Amniotic epithelial cell (primary cell): Measurements from ENCODE around the gene RADIL.

Experiments
- DNase-seq: peaks from one replicate; pipeline ENCODE4 v3.0.0-alpha.2; 2010; ENCODE audit warnings: low read depth

The RADIL gene

DNA sequence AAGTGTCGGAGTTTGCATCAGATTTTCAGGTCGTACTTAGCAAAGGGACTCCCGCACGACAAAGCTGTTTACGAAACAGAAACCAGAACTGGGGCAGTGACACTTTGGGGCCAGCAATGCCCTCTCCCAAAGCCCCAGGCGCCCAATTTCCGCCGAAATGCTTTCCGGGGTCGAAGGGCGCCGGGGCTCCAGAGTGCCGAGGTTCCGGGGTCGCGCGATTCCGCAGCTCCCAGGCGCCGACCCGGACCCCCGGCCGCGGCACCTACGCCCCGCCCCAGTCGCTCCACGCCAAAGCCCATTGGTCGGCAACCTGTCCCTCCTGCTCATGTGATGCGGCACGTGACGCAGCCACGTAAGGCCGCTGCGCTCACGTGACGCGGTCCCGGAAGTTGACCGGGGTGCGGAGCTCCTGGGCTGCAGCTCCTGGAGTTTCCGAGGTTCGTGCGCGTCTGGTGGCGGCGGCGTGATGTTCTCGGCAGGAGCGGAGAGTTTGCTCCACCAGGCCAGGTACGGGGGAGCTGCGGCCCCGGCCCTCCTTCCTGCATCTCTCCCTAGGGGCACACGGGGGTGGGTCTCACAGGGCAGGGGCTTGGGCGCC, 108.2 kb downstream of the RADIL start, which contains the start of gene AP5Z1:
Gene AP5Z1 (plus strand): TSS at position 374 of the 598 bp plus-strand sequence. CDS start 93 bp downstream, at position 467.
- DNase-seq = peak; percentile 94

DNA sequence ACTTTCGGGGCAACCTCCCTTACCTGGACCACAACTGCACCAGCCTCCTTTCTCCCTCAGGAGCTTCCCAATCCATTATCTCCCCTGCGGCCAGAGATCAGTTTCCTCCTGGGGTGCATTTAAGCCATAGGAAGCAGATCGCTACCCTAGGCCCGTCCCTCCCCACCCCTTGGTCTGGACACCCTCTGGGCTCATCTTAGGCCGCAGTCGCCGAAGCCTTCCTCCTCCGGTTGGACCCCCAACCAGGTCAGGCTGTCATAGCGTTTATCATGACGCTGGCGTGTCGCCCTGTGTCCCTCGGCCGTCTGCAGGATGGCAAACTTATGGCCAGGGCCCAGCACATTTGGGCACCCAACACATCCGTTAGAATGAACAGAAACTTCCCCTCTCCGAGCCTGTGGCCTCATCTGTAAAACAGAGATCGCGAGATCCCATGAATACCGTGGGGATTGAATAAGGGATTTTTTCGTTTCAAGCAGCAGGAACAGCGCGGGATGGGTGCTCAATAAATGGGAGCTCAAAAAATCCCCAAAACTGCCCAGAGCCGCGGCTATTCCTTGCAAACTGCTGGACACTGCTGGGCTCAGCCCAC, 108.8 kb downstream of the RADIL start:
- DNase-seq = peak; percentile 68

DNA sequence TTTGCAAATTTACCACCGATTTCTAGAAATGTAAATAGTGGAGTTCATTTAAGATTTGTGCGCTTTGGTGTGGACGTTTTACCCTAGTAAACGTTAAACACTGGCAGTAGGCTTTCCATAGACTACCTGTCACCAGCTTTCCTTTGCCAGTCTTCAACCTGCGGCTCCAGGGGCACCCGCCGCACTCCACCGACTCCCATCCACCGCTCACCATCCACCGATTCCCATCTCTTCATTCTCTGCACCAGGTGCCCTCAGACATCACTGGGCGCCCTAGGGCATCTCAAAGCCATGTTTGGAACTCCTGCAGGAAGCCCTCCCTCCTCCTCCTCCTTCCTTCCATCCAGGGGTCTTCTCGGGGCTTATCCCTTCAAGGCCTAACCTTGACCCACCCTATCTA, 109.5 kb downstream of the RADIL start:
- DNase-seq = no peak

DNA sequence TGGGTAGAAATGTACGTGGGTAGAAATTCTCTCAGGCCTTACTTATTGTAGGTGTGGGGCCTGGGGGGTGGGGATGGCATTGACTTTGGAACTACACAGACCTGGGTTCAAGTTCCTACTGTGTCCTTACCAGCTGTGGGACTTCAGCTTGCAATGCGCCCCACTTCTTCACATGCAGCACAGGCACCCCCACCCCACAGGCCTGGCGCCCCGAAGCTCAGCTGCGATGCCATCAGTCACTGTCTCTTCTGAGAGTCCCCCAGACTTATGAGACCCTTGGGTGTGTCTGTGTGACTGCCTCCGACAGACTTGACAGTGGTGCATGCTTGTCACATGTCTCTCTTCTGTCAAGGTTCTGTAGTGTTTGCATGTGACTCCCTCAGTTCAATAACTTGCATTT, 111.2 kb downstream of the RADIL start:
- DNase-seq = no peak

DNA sequence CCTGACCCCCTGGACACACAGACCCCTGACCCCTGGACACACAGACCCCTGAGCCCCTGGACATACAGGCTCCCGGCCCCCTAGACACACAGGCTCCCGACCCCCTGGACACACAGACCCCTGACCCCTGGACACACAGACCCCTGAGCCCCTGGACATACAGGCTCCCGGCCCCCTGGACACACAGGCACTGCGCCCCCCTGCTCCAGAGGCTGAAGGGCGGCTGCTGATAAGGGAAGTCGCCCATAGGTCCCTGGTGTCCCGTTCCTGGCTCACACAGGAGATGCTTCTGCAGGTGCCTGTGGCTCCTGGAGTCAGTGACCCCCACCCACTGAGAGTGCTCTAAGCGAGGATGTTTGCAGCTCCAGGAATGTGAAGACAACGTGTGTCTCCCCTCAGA, 111.8 kb downstream of the RADIL start:
- no peak for DNase-seq

DNA sequence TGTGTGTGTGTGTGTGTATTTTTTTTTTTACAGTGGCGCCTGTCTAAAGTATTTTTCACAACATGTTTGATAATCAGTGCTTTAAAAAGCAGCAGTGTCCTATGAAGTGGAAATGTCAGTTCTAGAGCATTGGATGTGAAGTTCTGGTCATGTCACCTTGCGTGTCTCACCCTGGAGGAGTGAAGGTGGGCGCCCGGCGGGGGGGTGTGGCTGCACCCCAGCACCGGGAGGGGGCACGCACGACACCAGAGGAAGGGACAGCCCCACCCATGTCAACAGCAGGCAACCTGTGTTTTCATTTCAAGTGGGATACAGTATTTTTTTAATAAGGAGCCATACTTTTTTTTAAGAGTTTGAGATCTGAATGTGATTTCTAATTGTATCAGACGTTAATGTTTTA, 112.6 kb downstream of the RADIL start:
- DNase-seq = no peak

DNA sequence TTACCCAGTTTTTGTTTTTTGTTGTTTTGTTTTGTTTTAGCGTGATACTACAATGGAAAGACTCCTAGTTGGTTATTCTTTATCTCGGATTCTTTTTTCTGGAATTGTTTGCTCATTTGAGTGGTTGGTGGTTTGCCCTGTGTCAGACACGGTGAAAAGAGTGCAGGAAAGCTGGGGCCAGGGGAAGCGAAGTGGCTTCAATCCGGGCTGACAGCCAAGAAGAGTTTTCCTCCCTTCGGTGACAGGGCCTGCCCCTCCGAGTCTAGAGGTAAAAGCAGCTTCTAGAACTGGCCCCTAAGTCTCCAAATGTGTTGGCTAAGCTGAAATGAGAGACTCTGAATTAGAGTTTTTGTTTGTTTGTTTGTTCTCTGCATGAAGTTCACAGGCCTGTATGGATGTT, 113.8 kb downstream of the RADIL start:
- peak; percentile 16 for DNase-seq

DNA sequence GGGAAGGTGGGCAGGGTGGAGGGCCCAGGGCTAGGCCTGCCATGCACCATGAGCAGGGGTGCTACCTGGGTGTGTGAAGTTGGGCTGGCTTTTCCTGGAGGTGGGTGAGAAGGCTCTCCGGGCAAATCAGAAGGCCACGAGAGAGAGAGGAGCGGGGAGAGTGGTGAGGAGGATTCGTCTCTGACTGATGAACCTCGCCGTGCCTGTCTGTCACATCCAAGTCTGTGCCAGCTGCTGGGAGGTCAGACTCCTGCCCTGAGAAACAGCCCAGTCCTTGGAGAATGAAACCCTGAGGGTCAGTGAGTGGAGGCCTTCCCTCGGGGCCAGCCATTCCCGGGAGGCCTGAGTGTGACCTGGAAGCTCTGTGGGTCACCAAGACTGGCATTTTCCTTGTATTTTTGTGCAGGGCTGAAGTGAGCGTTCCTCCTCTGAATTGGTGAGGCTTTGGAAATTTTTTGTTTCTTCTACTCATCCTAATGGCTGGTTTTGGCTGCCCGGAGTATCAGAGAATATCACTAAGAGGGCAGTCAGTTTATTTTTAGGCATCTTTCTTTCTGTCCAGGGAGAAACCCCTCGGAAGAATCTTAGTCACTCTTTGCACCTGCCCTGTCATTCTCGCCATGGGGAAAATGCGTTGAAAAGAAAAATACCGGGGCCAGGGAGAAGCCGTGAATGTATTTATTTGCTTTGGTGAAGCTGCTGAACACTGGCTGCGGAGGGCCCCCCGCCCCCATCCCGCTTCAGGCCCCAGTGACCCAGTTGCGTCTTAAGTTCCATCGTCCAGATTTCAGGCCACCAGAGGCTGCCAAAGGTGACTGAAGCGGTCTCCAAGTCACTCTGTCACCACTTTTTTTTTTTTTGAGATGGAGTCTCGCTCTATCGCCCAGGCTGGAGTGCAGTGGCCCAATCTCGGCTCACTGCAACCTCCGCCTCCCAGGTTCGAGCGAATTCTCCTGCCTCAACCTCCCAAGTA, 114.6 kb downstream of the RADIL start:
- no peak for DNase-seq

DNA sequence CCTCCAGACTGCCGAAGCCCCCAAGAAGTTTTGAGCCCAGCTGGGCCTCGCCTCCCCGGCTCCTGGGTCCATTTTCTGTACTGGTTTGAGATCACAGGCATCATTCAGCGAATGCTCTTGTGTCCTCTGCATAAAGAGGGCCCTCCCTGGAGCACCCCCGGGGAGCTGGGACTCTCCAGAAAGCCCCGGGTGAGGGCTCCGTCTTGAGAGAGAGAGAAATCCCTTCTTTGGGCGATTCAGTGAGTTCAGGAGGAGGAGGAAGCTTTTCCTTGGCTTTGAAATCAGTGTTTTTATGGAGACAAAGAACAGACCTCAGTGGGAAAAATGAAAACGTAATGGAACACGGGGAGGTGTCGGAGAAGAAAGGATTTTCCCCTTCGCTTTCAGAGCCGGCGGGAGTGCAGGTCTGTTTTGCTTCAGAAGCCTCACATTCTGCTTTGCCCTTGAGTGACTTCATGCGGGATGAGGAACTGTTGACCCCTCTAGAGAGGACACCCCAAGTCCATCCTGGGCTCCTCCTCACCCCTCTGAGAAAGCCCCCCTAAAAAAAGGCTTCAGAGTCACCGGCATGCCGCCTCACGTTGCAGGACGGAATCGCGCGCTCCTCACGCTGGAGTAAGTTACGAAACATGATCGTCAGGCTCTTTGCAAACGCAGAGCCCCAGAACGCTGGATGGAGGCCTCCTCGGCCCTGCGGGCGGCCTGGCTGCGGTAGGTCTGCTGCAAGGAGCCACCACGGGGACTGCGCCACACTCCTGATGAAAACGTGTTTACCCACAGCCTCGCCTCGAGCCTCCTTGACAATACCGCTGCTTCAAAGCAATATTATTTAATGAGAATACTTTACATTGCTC, 116.6 kb downstream of the RADIL start:
- peak; percentile 65 for DNase-seq

DNA sequence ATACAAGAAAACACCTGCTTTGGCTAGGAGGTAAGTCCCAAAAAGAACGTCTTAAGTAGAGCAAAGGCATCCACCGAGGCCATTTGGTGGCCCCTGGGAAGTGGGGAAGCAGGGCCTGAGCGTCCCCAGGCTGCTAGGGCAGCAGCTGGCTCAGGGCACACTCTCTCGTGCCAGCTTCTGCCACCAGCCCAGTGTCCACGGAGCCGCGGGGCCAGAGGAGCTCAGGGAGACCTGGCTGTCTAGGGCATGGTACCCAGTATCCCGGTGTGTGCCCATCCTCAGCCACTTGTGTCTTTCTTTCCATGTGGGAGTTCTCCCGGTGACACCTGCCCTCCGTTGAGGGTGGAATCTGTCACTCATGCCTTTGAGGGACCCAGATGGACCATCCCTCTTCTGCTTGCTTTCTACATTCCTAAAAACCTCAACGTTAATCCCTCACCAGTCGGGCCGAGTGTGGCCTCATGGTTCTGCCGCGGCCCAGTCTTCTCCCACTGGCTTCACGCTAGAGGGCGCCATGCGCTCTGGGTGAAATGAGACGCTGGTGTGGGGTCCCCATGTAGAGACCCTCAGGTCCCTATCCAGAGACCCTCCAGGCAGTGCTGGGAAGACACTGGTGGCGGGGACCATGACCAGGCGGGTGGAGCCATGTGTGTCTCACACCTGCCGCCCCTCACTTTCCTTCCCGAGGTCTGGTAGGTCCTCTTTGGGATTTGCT, 117.6 kb downstream of the RADIL start:
- DNase-seq = peak; percentile 27

DNA sequence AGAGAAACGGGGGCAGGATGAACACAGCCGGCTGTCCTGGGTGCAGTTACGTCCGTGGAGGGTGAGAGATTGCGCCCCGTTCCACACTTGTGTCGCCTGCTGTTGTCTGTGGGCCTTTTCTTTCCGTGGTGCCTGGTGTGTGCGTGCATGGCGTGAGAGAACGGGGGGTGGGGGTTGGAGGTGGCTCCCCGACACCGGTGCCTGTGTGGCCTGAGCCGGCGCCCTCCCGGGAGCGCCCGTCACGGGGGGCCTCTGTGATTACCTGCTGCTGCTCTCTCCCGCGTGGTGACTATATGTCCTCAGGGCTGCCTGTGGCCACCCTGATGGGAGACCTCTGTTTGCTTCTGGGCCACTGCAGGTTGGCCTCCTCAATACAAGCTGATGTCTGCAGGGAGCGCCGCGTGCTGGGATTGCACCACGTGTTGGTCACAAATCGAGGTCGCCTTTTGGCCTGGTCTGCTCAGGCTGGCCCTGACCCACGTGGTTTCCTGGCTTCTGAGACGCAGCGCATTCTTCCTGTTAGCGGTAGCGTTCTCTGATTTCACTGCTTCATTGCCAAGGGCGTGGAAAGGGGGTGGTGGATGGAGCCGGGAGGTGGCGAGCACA, 119.0 kb downstream of the RADIL start:
- no peak for DNase-seq

DNA sequence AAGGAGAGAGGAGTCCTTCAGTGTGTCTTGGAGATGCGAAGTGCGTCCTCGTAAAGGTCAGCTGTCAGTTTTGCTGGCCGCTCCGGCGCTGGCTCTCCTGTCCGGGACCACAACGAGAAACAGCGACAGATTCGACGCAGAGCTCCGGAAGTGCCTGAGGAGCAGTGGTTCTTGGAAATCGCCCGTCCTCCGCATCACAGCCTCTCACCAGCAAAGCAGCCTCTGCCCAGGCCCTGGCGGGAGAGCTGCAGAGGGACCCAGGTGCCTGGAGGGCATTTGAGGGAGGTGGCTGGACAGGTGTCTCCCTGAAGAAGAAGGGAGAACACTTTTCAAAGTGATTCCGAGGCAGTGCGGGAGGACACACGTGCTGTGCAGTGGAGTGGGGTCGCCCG, 119.7 kb downstream of the RADIL start:
- no peak for DNase-seq

DNA sequence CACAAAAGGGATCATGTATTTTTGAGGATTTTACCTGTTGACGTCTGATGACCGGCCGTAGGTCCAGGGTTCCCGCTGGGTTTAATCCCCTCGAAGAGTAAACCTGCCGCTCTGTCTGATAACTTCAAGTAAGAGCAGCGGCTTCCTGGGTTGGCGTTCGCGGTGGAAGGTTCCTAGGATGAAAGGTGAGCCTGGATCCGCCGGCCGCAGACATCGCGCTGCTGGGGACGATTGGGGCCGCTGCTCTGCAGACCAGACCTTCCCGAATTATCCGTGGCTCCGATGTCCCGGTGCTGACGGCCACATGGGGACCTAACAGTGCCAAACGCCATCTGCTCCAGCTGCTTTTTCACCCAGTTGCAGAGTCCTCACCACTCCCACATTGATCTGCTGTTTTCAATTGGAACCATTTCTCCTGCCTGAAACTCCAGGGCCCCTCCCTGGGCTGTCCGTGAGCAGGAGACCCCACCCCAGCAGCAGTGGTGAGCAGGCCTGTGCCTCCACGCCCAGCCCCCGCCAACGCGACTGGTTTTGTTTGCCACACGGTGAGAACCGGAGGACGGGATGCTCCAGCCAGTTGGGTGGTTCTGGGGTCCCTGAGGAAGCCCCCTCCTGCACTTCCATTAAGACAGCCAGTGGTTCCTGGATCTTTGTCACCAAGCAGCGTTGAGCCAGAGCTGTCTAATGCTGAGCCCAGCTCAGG, 120.3 kb downstream of the RADIL start:
- DNase-seq = no peak

DNA sequence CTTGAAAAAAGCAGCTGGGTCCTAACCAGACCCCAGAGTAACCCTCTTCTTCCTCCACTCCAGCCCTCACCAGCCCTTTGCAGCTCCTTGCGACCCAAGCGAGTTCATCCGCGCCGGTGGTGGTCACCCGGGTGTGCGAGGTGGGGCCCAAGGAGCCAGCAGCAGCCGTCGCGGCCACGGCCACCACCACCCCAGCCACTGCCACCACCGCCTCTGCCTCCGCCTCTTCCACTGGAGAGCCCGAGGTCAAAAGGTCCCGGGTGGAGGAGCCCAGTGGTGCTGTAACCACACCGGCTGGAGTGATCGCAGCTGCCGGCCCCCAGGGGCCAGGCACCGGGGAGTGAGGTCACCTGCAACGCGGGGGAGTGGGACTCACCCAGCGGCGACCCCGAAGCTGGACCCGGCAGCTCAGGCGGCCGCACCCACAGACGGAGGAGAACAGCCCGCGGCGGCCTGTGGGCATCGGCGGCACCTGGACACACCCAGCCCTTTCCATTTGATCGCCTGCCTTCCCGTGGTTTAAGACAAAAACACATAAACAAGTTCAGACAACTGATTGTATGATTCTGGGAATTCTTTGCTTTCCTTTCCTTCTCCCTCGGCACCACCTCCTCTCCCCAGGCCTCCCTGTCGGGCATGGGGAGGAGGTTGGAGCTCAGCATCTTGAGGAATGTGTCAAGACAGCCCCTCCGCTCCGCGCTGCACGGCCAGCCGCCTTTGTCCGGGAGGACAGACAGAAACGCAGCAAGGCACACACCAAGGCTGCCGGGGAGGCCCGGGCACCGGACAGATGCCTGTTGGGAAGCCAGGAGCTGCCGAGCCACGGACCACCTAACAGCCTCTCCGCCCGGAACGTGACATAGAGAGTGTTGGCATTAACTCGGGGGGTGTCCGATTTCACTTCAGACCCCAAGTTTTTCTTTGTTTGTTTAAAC, 121.1 kb downstream of the RADIL start:
- DNase-seq = no peak

DNA sequence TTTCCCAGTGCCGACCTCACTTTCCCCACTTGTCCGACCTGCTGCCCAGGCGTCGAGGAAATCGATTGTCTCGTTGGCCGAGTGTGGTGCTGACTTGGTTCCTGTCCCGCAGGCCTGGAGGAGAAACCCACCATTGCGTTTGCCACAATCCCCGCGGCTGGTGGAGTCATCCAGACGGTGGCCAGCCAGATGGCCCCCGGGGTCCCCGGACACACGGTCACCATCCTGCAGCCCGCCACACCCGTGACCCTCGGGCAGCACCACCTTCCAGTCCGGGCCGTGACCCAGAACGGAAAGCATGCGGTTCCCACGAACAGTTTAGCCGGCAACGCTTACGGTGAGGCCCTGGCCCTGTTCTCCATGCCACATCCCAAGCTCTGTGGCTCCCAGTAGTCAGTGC, 122.6 kb downstream of the RADIL start:
- DNase-seq = no peak

DNA sequence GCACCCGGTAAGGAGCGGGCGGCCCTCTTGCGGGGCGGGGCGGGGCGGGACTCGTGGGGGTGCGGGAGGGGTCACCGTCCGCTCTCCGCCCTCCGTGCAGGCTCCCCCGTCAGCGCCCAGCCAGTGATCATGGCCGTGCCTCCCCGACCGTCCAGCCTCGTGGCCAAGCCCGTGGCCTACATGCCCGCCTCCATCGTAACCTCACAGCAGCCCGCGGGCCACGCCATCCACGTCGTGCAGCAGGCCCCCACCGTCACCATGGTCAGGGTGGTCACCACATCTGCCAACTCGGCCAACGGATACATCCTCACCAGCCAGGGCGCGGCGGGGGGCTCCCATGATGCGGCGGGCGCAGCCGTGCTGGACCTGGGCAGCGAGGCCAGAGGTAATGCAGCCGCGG, 124.3 kb downstream of the RADIL start:
- DNase-seq = no peak

DNA sequence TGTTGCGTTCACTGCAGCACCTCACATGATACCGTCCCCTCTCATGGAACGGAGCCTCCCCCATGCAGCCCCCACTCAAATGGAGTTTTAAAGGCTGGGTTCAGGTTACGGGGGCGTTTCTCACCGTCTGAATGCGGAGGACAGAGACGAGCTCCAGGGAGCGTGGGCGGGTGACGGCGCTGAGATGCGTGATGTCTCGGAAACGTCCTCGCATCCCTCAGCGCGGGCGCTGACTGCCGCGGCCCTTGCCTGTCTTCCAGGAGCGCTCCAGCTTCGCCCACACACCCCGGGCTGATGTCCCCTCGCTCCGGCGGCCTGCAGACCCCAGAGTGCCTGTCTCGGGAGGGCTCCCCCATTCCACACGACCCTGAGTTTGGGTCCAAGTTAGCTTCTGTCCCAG, 124.7 kb downstream of the RADIL start:
- no peak for DNase-seq

DNA sequence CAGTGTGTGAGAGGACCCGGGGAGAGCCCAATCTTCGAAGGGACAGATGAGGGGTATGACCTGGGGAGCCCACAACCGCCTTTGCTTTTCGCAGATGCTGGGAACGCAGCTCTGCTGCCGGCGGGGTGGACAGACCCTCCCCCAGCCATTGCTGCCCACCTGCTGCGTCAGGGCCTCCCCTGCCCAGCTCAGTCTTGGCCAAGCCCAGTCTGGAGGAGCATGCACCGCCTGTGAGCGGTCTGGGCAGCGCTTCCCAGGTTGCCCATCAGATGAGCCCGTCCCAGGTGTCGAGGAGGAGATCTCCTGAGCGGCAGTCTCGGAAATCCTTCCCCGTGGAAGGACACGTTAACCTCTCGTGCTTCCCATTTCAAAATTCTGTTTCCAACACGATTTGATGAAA, 125.4 kb downstream of the RADIL start:
- DNase-seq = no peak

DNA sequence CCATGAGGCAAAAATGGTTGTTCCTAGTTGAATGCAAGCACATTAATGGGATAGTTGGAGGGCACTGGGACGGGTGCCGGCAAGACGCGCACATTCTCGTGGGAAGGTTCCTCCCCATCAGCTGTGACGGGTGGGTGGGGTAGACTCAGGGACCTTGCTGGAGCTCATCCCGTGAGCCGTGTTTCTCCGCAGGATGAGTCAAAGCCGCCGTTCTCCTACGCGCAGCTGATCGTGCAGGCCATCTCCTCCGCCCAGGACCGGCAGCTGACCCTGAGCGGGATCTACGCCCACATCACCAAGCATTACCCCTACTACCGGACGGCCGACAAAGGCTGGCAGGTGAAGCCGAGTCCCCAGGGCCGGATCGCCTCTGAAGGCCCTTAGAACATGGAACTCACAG, 128.5 kb downstream of the RADIL start:
- no peak for DNase-seq
